PC-9 (cell line): ENCODE data around the gene CLDN9.

Experiments used
- CTCF ChIP-seq: fragments of 200-600 bp; sonication (generic); conservative IDR thresholded peaks from 2 replicates; pipeline ENCODE4 v1.6.1; 2017; ENCODE audit warnings: mixed run types, antibody characterized with exemption, mild to moderate bottlenecking, moderate library complexity
- EZH2 ChIP-seq: fragments of 200-600 bp; sonication (generic); IDR thresholded peaks from 2 replicates; pipeline ENCODE4 v1.8.0; 2017; ENCODE audit warnings: antibody characterized with exemption, low read depth

- TF ChIP-seq CTCF, result no peak
- TF ChIP-seq EZH2, result no peak
These were observed 4.1 kb upstream of the CLDN9 start for GRCh38 chr16:3008690-3009037.
